Measurements from ENCODE around the gene SPPL3.

GRCh38 chr12:120870415-120870814, 33.7 kb downstream of the SPPL3 start:
- TF ChIP-seq, protein P1, sequence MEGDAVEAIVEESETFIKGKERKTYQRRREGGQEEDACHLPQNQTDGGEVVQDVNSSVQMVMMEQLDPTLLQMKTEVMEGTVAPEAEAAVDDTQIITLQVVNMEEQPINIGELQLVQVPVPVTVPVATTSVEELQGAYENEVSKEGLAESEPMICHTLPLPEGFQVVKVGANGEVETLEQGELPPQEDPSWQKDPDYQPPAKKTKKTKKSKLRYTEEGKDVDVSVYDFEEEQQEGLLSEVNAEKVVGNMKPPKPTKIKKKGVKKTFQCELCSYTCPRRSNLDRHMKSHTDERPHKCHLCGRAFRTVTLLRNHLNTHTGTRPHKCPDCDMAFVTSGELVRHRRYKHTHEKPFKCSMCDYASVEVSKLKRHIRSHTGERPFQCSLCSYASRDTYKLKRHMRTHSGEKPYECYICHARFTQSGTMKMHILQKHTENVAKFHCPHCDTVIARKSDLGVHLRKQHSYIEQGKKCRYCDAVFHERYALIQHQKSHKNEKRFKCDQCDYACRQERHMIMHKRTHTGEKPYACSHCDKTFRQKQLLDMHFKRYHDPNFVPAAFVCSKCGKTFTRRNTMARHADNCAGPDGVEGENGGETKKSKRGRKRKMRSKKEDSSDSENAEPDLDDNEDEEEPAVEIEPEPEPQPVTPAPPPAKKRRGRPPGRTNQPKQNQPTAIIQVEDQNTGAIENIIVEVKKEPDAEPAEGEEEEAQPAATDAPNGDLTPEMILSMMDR (IDR thresholded peaks at IDR 0.05; ENCODE audit: poor library complexity), result no peak
- no peak for TF ChIP-seq EZH2phosphoT487 (IDR thresholded peaks at IDR 0.05; ENCODE audit: low read depth, severe bottlenecking, unreplicated experiment)

Data from hepatocyte (in vitro differentiated cells).